Thyroid gland (tissue), 4 donors: ENCODE results near the gene ETS1.

ENCODE experiments used
- CTCF ChIP-seq, 6 experiments: fragments of 200-600 bp in 3 of 6; fragments of 450-650 bp in 3 of 6; sonication (generic) in 3 of 6; IDR thresholded peaks; one replicate each; pipeline ENCODE4 v1.5.1; 2016 to 2019; ENCODE audit warnings: antibody characterized with exemption in 6 of 6, mild to moderate bottlenecking in 2 of 6, inconsistent platforms in 1 of 6, moderate library complexity in 1 of 6
- POLR2A ChIP-seq, 2 donors: fragments of 450-650 bp; IDR thresholded peaks; one replicate each; pipeline ENCODE4 v1.6.1; 2017; ENCODE audit warnings: antibody characterized with exemption in 2 of 2, mild to moderate bottlenecking in 2 of 2, moderate library complexity in 1 of 2

GRCh38 chr11:128629516-128630106, 42.3 kb upstream of the ETS1 start:
- TF ChIP-seq CTCF (IDR thresholded peaks at IDR 0.05), result no peak
- no peak for TF ChIP-seq POLR2A (IDR thresholded peaks at IDR 0.05)
